Ishikawa (cell line): ENCODE data around the gene LYRM2.

Experiments
- CEBPB ChIP-seq: IDR thresholded peaks from 2 replicates; pipeline ENCODE4 v1.6.1; 2012
- CREB1 ChIP-seq: IDR thresholded peaks from 2 replicates; pipeline ENCODE4 v1.6.1; 2012; ENCODE audit warnings: low read depth
- EGR1 ChIP-seq: IDR thresholded peaks from 2 replicates; pipeline ENCODE4 v1.6.1; 2012
- EP300 ChIP-seq: IDR thresholded peaks from 2 replicates; pipeline ENCODE4 v1.6.1; 2012; ENCODE audit warnings: borderline replicate concordance
- FOXM1 ChIP-seq: IDR thresholded peaks from 2 replicates; pipeline ENCODE4 v1.6.1; 2012; ENCODE audit warnings: low read depth, borderline replicate concordance
- NFIC ChIP-seq: IDR thresholded peaks from 2 replicates; pipeline ENCODE4 v1.6.1; 2012
- TAF1 ChIP-seq: IDR thresholded peaks from 2 replicates; pipeline ENCODE4 v1.6.1; 2012; ENCODE audit warnings: low read depth, mild to moderate bottlenecking
- TCF12 ChIP-seq: IDR thresholded peaks from 2 replicates; pipeline ENCODE4 v1.6.1; 2012; ENCODE audit warnings: low read depth
- TEAD4 ChIP-seq: IDR thresholded peaks from 2 replicates; pipeline ENCODE4 v1.6.1; 2012
- YY1 ChIP-seq: IDR thresholded peaks from 2 replicates; pipeline ENCODE4 v1.6.1; 2012; ENCODE audit warnings: low read depth
- TF ChIP-seq, protein P1 (sequence below): IDR thresholded peaks from 2 replicates; pipeline ENCODE4 v1.6.1; 2012
- TF ChIP-seq, protein P2 (sequence below): IDR thresholded peaks from 2 replicates; pipeline ENCODE4 v1.6.1; 2012; ENCODE audit warnings: low read depth, mild to moderate bottlenecking

DNA sequence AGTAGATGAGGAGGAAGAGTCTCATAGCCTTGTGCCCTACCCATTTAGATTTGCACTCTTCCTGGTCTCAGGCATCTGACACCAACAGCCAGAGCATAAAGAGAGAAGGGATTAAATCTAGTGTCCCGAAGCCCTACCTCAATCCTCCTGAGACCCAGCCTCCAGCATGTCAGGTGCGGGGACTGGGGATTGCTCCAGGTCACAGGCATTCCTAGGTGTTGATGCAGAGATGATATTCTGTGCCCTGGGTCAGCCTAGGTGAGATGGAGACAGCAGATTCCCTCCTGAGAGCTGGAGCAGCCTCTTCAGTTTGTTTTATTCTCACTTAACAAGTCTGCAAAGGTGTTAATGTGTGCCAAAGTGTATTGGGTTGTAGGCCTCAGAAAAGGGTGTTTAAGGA is 115.8 kb downstream of the LYRM2 start:
- TF ChIP-seq, protein P1, sequence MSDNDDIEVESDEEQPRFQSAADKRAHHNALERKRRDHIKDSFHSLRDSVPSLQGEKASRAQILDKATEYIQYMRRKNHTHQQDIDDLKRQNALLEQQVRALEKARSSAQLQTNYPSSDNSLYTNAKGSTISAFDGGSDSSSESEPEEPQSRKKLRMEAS, result no peak
- TF ChIP-seq, protein P2, sequence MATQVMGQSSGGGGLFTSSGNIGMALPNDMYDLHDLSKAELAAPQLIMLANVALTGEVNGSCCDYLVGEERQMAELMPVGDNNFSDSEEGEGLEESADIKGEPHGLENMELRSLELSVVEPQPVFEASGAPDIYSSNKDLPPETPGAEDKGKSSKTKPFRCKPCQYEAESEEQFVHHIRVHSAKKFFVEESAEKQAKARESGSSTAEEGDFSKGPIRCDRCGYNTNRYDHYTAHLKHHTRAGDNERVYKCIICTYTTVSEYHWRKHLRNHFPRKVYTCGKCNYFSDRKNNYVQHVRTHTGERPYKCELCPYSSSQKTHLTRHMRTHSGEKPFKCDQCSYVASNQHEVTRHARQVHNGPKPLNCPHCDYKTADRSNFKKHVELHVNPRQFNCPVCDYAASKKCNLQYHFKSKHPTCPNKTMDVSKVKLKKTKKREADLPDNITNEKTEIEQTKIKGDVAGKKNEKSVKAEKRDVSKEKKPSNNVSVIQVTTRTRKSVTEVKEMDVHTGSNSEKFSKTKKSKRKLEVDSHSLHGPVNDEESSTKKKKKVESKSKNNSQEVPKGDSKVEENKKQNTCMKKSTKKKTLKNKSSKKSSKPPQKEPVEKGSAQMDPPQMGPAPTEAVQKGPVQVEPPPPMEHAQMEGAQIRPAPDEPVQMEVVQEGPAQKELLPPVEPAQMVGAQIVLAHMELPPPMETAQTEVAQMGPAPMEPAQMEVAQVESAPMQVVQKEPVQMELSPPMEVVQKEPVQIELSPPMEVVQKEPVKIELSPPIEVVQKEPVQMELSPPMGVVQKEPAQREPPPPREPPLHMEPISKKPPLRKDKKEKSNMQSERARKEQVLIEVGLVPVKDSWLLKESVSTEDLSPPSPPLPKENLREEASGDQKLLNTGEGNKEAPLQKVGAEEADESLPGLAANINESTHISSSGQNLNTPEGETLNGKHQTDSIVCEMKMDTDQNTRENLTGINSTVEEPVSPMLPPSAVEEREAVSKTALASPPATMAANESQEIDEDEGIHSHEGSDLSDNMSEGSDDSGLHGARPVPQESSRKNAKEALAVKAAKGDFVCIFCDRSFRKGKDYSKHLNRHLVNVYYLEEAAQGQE, result no peak
- TF ChIP-seq CEBPB (no peak), FOXM1 (no peak), EP300 (no peak), EGR1 (no peak), TCF12 (no peak), TEAD4 (no peak), YY1 (no peak), CREB1 (no peak), TAF1 (no peak), NFIC (no peak)
